Activated T-cell treated with anti-CD3 and anti-CD28 coated beads, Interleukin-2, amount 50 U/mL, for 4 hours (primary cell): Measurements from ENCODE around the gene LOX. TPM values are rescaled to one million over a fixed set of nuclear protein-coding genes. Genes with fewer than 3 reads are reported as not detected.

Experiments used
- ATAC-seq, 2 donors: fragments of 200-7000 bp; cut with Tn5 transposase; one replicate each; pipeline ENCODE4 v1.10.0; 2021
- DNase-seq: peaks from one replicate; pipeline ENCODE4 v3.0.0-alpha.2; 2020
- H3K27me3 Mint-ChIP-seq: one replicate; pipeline ENCODE4 v1.8.0; 2021; ENCODE audit warnings: low read depth, mixed read lengths
- H3K36me3 Mint-ChIP-seq: one replicate; pipeline ENCODE4 v1.8.0; 2022; ENCODE audit warnings: mixed read lengths; ENCODE audit not compliant: insufficient read depth
- H3K4me1 Mint-ChIP-seq: one replicate; pipeline ENCODE4 v1.8.0; 2021; ENCODE audit warnings: low read depth, mixed read lengths
- H3K4me3 Mint-ChIP-seq: one replicate; pipeline ENCODE4 v1.8.0; 2021; ENCODE audit warnings: mild to moderate bottlenecking, moderate library complexity, mixed read lengths
- H3K9me3 Mint-ChIP-seq: one replicate; pipeline ENCODE4 v1.8.0; 2021; ENCODE audit warnings: mixed read lengths
- total RNA-seq, 3 donors: library from RNA; stranded (reverse); gene quantifications; one replicate each; pipeline ENCODE4 v1.2.1, GENCODE V29; 2021

Gene LOX, protein sequence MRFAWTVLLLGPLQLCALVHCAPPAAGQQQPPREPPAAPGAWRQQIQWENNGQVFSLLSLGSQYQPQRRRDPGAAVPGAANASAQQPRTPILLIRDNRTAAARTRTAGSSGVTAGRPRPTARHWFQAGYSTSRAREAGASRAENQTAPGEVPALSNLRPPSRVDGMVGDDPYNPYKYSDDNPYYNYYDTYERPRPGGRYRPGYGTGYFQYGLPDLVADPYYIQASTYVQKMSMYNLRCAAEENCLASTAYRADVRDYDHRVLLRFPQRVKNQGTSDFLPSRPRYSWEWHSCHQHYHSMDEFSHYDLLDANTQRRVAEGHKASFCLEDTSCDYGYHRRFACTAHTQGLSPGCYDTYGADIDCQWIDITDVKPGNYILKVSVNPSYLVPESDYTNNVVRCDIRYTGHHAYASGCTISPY
- under 1 TPM; 0.20 to 0.40 (median 0.27) TPM for total RNA-seq

DNA sequence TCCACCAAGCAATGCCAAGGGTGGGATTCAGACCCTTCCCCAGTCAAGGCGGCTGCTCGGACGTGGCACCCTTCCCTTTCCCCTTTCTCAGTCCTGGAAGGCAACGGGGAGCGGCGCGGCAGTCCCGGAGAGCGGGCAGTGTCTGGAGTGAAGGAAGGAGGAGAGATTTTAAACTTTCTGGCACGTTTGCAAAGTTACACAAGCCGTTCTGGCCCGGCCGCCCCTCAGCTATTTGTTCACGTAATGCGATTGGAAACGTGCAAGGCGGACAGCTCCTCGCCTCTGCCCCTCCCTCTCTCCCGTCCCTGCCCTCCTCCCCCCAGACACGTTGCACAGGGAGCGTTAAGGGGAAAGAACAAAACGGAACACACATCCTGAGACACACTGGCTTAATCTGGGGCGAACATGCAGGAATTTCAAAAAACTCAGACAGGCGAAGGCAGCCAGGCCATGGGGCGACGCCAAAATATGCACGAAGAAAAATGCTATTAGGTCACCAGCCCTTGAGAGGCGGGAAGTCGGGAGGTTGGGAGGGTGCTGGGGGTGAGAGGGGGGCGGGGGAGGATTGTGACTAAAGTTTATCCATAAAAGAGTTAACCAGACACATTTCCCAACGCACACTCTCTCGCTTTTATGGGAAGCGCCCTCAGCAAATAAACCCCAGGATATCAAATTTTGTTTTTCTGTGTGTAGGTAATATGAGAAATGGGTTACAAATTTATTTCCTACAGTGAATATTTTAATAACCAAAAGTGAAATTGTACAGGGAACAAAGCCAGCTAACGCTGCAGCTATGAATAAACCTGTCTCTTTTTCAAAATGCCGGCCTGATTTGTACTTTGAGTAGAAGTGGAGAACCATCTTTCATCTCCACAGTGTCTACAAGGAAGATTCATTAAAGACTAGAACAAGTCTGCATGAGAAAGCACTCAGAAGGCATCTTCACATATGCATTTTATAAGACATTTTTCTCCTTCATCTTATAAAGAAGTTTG, at the start of gene LOX:
Gene LOX (minus strand): TSS at position 144 of the 995 bp plus-strand sequence. CDS start 274 bp downstream, outside the sequence.
- H3K36me3 Mint-ChIP-seq = no peaks in the 10 kb centered on the region
- H3K4me1 Mint-ChIP-seq = peaks cover 15% of the 10 kb centered on the region
- ATAC-seq (no peak), DNase-seq (no peak)
- peak within 1 kb of the TSS; percentile 60 for H3K4me3 Mint-ChIP-seq
- no peaks in the 10 kb centered on the region for H3K9me3 Mint-ChIP-seq
- peaks cover 49% of the 10 kb centered on the region for H3K27me3 Mint-ChIP-seq

DNA sequence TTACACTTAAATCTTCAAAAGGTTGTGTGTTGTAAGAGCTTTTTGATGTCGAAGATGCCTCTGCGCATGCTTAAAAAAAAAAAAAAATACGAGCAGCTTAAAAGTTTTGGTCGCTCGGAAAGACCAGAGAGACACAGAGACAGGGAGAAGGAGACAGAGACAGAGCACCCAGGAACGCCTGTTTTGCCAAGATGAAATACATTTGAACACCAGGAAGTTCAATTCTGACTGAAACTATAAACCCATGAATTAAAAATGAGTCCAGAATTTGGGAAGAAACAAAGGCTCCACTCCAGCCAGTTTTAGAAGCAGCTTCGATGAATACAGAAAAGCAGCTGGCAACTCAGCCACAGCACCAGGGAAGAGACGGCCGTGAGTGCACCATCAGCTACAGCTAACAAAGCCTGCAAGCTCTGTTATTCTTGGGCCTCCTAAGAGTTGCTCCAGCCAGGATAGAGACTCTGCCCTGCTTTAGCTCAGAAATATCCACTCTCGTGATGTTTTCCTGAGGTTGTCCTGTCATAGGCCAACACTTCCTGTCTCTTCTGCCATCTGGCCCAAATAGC, 48.8 kb upstream of the LOX start:
- Mint-ChIP-seq H3K27me3 (peaks cover 1% of the 10 kb centered on the region), H3K4me3 (no peak overlapping the region), H3K4me1 (no peaks in the 10 kb centered on the region), H3K36me3 (no peaks in the 10 kb centered on the region), H3K9me3 (no peaks in the 10 kb centered on the region)
- DNase-seq (no peak), ATAC-seq (no peak)

DNA sequence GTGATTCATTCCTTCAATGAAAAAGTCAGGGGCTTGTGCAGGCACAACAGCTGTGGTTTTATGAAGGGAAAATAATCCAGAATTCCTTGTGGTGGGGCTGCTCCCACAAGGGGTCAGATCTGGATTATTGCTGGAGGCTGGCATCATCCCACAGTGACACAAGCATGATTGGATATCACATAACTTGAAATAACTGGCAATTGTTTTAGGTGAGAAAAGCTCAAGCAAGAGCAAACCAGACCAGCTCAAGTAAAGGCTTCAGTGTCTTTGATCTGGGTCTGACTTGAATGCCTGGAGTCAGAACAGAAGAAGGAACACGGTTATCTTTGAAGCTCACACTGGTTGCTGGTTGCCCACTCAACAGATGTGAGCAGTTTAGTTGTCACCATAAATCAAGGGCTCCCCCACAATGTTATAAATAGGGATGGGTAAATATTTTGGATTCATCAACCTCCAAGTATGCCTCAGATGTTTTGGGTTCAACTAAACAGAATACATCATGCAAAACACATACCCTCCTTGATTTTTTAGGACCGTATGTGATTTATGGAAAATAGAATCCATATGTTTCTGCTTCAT, 48.2 kb upstream of the LOX start:
- DNase-seq (no peak), ATAC-seq (no peak)
- Mint-ChIP-seq H3K4me3 (no peak overlapping the region), H3K4me1 (no peaks in the 10 kb centered on the region), H3K36me3 (no peaks in the 10 kb centered on the region), H3K27me3 (no peaks in the 10 kb centered on the region), H3K9me3 (no peaks in the 10 kb centered on the region)

DNA sequence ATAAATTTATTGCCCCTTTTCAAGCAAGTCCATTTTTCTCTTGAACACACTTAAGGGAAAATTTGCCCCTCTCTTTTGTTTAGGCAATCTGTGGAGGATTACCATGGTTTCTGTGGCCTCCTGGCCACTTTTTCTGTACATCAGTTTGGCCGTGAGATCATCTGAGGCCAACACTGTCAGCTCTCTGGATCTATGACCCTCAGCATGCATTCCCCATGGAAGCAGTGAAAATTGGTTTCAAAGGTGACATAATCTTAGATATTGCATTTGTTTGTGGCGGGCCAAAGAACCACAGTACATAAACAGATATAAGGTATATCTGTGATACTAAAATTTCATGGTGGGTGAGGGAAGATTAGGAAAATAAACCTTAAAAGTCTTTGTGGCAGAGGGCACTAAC, 46.7 kb upstream of the LOX start:
- H3K4me3 Mint-ChIP-seq = no peak overlapping the region
- H3K36me3 Mint-ChIP-seq = no peaks in the 10 kb centered on the region
- H3K9me3 Mint-ChIP-seq = no peaks in the 10 kb centered on the region
- no peaks in the 10 kb centered on the region for H3K27me3 Mint-ChIP-seq
- ATAC-seq (no peak), DNase-seq (no peak)
- H3K4me1 Mint-ChIP-seq = no peaks in the 10 kb centered on the region

DNA sequence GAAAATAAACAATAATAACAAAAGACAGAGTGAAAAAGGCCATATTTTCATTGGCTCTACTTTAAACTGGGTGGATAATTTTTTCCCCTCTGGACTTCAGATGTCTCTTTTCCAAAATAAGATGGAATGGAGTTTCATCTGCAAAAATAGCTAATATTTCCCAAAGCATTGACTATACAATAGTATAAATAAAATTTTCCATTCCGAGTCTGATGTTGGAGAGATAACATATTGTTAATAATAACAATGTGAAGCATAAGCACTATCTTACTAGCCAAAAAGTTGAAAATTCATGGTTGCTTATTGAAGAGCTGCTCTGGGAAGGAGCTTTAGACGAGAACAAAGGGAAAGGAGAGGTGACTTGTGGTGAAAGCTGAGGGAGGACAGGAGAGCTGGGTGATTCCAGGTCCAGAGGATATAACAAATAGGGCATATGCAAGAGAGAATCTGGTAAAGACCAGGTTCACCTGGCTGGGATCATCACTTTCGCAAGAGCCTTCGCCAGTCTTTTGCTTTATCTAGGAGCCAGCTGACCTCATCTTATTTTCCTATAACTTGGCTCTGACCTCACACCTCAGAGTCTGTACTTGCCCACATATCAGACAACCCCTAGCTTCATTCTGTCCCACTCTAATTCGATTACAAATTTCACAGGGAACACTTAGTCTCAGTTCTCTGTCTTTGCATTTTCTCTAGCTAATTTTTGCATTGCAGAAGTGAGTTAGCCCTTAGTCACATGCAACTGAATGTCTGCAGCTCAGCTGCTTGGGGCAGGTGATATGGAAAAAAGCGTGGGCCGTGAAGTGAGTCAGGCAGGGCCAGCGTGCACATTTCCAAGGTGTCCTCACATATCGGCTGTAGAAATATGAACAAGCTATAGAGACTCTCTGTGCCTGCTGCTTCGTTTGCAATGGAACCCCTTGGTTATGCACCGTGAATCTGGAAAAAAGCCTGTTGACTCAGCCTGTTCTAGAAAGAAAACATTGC, 43.7 kb upstream of the LOX start:
- ATAC-seq = peak in 1 of 2 donors; percentile 23
- no peaks in the 10 kb centered on the region for H3K36me3 Mint-ChIP-seq
- H3K9me3 Mint-ChIP-seq = no peaks in the 10 kb centered on the region
- no peak overlapping the region for H3K4me3 Mint-ChIP-seq
- no peaks in the 10 kb centered on the region for H3K27me3 Mint-ChIP-seq
- H3K4me1 Mint-ChIP-seq = no peaks in the 10 kb centered on the region
- no peak for DNase-seq

DNA sequence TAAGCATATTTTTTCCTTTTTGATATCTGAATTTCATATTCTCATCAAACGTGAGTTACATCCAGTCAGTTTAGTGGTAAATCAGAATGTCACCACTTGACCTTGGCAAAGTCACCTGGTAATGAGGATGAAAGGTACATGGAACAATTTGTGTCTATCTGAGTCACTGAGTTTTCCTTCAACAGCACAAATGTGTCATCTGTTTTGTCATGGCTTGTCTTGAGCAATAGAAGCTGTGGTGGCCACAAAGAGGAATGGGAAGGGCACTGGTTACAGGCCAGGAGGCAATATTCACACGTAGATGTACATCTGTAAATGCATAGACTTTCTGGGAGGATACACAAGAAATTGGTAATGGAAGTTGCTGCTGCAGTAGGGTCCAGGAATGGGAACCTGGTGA, 42.9 kb upstream of the LOX start:
- ATAC-seq (no peak), DNase-seq (no peak)
- H3K4me1 Mint-ChIP-seq = no peaks in the 10 kb centered on the region

DNA sequence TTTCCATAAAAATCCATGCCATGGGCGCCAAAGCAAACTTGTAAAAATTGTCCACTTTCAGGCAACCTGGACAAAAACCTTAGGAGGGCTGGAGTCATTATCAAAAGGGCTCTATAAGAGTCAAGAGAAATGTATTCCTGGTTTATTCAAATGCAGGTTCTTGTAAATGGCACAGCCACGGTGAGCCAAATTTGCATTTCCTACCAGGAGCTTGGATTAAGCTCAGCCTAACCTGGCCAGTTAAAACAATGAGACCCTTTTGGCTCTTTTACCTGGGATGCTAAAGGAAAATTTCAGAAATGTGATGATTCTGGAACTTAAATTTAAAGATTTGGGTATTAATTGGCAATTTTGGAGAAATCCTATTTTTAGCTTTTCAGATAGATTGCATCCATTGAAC, 42.4 kb upstream of the LOX start:
- no peak for ATAC-seq

More for the DNA sequence above, 42.9 kb upstream of the LOX start:
- Mint-ChIP-seq H3K36me3 (no peaks in the 10 kb centered on the region), H3K4me3 (no peak overlapping the region), H3K27me3 (no peaks in the 10 kb centered on the region), H3K9me3 (no peaks in the 10 kb centered on the region)

DNA sequence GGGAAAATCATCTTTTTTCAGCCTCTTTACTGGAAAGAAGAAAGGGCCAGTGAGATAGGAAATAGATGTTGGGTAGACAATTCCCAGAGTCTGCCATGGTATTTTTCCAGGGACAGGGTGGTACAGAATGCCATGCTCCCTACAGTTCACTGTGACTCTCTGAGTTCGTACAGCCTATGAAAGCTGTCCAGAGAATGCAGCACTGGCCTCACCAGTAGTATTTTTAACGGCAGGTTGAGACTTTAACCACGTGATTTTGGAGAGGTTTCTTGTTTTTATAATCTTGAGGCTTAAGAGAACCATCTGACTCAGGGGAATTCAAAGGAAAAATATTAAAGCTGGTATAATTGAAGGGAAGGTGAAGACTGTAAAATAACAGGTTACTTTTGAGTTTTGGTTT, 41.1 kb upstream of the LOX start:
- H3K36me3 Mint-ChIP-seq = no peaks in the 10 kb centered on the region
- no peaks in the 10 kb centered on the region for H3K9me3 Mint-ChIP-seq
- H3K4me3 Mint-ChIP-seq = no peak overlapping the region
- DNase-seq (no peak), ATAC-seq (no peak)
- no peaks in the 10 kb centered on the region for H3K27me3 Mint-ChIP-seq
- H3K4me1 Mint-ChIP-seq = no peaks in the 10 kb centered on the region

More for the DNA sequence above, 42.4 kb upstream of the LOX start:
- H3K4me3 Mint-ChIP-seq = no peak overlapping the region
- DNase-seq = no peak
- no peaks in the 10 kb centered on the region for H3K27me3 Mint-ChIP-seq
- no peaks in the 10 kb centered on the region for H3K36me3 Mint-ChIP-seq
- no peaks in the 10 kb centered on the region for H3K4me1 Mint-ChIP-seq
- H3K9me3 Mint-ChIP-seq = no peaks in the 10 kb centered on the region

DNA sequence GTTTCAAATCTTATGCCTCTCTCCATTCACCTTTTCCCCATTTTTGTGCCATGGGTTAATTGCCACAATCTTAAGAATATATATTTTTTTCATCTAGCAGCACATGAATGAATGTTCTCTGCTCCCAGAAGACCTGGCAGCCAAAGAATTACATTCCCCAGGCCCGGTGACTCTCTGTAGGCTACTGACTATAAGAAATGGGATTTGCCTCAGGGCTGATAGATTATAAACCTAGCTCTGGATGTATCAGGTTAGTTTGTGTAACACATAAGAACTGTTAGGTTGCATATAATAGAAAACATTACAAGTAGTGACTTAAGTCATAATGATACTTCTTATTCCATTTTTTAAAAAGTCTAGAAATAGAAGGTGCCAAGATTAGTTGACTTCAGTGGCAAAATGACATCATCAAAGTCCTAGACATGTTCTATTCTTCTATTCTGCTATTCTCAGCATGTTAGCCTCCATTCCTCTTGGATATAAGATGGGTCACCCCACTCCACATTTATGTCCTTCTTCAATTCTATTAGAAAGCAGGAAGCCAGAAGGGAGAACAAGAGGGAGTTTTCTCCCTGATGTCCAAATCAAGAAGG, 40.4 kb upstream of the LOX start:
- no peak overlapping the region for H3K4me3 Mint-ChIP-seq
- no peaks in the 10 kb centered on the region for H3K27me3 Mint-ChIP-seq
- ATAC-seq (no peak), DNase-seq (no peak)
- no peaks in the 10 kb centered on the region for H3K9me3 Mint-ChIP-seq
- no peaks in the 10 kb centered on the region for H3K4me1 Mint-ChIP-seq
- H3K36me3 Mint-ChIP-seq = no peaks in the 10 kb centered on the region

DNA sequence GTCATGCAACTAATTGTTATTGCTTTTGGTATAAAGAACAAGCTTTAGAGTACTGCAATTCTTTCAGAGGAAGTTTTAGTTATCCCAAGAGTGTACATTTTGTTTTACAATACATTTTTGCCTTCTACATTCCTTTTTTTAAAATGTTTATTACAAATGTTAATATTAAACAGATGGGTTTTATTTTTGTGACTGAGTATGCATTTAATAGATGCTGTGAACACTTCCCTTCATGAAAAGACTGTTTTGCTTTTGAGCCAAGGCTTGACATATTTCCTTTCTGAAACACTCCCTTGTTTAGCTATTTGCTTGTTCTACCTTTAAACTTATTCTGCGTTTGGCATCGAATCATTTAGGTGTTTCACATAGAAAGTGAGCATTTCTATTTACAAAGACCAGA, 36.4 kb upstream of the LOX start:
- no peak overlapping the region for H3K4me3 Mint-ChIP-seq
- H3K4me1 Mint-ChIP-seq = no peaks in the 10 kb centered on the region
- DNase-seq (no peak), ATAC-seq (no peak)
- H3K36me3 Mint-ChIP-seq = no peaks in the 10 kb centered on the region
- no peaks in the 10 kb centered on the region for H3K9me3 Mint-ChIP-seq
- no peaks in the 10 kb centered on the region for H3K27me3 Mint-ChIP-seq

DNA sequence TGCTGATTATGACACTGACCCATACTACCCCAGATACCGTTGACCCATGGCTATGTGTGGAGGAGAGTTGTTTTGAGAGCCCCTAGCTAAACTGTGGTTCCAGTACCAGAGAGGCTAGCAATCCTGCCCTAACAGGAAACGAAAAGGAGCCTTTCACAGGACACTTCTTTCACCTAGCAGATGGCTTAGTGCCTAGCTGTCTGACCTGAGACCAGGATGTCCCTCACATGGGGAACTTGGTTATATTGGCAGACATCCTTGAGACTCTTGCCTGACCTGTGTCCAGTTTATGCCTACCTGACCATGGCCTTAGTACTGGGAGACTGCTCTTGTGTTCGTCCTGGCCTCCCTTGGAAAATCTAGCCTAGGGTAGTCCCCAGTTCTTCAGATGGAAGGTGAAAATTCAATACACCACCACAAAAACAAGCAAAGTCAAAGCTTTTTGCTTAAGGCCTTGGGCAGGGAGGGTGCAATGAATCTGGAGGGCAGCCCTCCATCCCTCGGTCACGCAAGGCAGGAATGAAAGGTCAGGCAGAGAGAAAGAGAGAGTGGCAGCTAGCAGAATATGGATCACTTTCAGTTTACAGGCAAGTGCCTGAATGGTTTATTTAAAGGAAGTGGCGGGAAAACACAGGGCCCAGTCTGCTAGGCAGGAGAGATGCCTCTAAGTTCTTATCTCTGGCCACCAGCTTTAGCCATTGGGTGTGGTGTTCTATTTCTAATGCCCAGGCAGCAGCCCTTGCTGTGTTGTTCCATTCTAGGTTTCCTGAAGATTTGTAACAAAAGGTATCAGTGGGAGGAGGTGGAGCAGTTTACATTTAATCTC, 34.9 kb upstream of the LOX start:
- Mint-ChIP-seq H3K27me3 (no peaks in the 10 kb centered on the region), H3K4me1 (no peaks in the 10 kb centered on the region), H3K9me3 (no peaks in the 10 kb centered on the region), H3K36me3 (no peaks in the 10 kb centered on the region), H3K4me3 (no peak overlapping the region)
- DNase-seq (no peak), ATAC-seq (no peak)

DNA sequence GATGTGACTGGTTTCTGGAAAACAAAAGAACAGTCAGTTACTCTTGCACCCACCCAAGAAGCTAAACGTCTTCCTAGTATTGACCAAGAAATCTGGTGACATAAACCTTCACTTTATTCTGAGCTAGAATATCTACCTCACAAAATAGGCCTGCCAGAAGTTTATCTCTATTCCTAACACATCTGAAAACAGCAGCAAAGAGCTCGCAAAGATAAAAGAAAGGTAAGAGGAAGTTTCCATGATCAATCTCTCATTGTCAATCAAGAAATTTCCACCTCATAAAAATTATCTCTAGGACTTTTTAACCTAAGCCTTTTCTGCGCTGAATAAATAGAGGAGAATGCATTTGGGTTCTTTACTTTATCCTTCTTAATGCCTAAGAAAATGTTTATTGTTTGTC, 34.0 kb upstream of the LOX start:
- no peaks in the 10 kb centered on the region for H3K27me3 Mint-ChIP-seq
- no peaks in the 10 kb centered on the region for H3K4me1 Mint-ChIP-seq
- no peaks in the 10 kb centered on the region for H3K9me3 Mint-ChIP-seq
- H3K36me3 Mint-ChIP-seq = no peaks in the 10 kb centered on the region
- no peak overlapping the region for H3K4me3 Mint-ChIP-seq
- DNase-seq (no peak), ATAC-seq (no peak)
